GM18909 (cell line): Measurements from ENCODE around the gene MNX1.

Source experiments
- ATAC-seq: cut with Tn5 transposase; IDR thresholded peaks from one replicate; pipeline ENCODE4 v1.9.1; 2021; ENCODE audit warnings: mild to moderate bottlenecking; ENCODE audit not compliant: unreplicated experiment, poor library complexity

Gene MNX1

GRCh38 chr7:156985101-156985992, 25.1 kb downstream of the MNX1 start:
- ATAC-seq: no peak

DNA sequence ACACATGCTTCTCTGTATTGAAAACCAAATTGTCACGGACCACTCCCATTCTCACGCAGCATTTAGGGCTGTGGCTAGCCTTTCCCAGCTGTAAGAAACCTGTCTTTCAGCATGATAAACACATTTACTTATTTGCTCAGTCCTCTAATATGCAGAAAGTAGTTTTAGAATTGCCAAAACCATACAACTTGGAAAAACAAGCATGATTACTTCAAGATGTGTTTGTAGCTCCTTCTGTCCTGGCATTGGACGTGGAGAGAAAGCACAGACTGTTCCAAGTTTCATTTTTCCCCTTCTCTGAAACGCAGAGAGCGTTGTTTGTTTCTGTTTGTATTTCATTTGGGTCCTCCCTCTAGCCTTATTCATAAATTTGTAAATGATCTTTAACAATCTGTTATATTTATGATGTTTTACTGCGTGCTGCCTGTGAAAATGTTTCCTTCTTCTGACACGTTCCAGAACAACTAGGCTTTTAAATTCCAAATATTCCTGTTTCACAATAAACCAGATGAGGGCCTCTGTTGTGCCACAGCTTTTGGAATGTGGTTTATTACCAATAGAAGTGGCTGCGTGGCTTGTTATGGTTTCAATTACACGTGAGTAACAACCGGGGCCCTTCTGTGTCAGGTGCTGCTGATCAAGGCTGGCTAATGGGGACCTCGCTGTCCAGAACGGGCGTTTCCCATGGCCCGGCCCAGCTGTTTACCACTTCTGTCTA, 26.1 kb downstream of the MNX1 start:
- no peak for ATAC-seq

DNA sequence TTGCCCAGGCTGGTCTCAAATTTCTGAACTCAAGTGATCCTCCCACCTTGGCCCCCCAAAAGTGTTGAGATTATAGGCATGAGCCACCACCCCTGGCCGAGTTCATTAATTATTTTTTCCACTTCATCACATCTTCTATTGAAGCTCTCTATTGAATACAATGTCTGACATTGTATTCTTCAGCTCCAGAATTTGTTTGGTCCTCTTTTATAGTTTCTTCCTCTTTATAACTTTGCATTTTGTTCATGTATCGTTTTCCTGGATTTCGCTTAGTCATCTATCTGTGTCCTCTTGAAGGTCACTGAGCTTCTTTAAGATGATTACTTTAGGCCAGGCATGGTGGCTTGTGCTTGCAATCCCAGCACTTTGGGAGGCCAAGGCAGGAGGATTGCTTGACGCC, 30.8 kb downstream of the MNX1 start:
- ATAC-seq: no peak

DNA sequence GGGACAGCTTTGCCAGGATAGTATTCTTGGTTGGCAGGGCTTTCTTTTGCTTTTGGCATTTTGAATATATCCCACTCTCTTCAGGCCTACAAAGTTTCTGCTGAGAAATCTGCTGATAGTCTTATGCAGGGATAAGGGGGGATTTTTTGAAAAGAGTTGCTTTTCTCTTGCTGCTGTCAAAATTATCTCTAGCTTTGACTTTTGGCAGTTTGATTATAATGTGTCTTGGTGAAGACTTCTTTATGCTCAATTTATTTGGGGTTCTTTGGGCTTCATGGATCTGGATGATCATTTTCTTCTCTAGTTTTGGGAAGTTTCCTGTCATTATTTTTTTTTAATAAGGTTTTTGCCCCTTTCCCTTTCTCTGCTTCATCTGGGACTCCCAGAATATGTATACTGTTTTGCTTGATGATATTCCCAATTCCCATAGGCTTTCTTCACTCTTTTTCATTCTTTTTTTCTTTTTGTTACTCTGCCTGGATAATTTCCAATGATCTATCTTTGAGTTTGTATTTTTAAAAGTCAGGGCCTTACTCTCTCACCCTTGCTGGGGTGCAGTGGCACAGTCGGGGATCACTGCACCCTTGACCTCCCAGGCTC, 31.4 kb downstream of the MNX1 start:
- no peak for ATAC-seq

DNA sequence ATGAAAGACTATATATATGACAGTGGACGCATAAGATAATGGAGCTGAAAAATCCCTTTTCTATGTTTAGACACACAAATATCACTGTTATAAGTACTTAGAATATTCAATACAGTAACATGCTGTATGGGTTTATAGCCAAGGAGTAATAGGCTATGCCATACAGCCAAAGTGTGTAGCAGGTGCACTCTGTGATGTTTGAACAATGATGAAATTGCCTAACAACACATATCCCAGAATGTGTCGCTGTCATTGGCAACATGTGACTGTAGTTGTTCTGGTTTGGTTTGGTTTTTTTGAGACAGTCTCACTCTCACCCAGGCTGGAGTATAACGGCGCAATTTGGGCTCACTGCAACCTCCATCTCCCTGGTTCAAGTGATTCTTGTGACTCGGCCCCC, 34.8 kb downstream of the MNX1 start:
- no peak for ATAC-seq

DNA sequence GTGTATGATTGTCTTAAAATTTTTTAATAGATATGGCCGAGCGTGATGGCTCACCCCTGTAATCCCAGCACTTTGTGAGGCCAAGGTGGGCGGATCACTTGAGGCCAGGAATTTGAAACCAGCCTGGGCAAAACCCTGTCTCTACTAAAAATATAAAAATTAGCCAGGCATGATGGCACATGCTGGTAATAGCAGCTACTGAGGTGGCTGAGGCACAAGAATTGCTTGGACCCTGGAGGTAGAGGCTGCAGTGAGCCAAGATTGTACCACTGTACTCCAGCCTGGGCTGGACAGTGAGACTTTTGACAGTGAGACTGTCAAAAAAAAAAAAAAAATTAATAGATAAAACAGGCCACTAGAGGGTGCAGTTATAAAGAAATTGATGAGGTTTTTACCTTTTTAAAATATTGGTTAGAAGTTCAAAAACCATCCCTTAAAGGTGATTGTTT, 40.5 kb downstream of the MNX1 start:
- no peak for ATAC-seq

- no peak for ATAC-seq
Observed at GRCh38 chr7:156968183-156968582, 42.3 kb downstream of the MNX1 start.

DNA sequence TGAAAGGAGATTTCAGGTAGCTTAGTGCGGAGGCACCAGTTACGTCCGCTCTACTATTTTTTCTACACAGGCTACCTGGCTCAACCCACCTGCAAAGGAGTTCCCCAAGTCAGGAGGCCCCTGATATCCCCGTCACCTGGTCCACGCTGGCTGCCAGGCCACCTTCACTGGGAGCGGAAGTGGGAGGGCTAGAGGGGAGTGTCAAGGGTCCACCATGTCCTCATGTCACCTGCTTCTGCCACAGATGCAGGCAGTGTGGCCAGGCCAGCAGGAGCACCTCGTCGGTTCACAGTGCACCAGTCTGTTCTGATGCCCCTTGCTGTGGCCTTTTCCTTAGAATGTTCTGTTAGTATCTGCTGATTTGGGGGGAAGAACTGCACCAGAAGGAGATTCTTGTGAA, 44.1 kb downstream of the MNX1 start:
- ATAC-seq: no peak

DNA sequence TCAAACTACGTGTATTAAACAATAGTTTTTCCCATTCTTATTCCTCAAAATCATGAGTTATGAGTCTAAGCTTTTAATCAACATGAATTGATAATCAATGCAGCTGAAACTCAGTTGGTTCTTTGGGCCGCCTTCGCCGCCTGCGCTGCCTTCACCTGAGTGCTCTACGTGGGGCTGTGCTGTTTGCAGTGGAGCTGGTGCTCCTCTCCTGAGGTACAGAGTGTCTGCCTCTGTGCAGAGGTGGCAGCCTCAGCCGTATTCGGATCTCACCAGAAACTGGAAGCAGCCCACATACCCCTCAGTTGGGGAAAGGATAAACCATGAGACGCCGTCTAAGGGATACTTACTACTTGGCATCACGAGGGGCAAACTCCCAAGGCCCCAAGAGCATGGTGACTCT, 45.5 kb downstream of the MNX1 start:
- no peak for ATAC-seq

GRCh38 chr7:156963472-156963871, 47.0 kb downstream of the MNX1 start:
- no peak for ATAC-seq

DNA sequence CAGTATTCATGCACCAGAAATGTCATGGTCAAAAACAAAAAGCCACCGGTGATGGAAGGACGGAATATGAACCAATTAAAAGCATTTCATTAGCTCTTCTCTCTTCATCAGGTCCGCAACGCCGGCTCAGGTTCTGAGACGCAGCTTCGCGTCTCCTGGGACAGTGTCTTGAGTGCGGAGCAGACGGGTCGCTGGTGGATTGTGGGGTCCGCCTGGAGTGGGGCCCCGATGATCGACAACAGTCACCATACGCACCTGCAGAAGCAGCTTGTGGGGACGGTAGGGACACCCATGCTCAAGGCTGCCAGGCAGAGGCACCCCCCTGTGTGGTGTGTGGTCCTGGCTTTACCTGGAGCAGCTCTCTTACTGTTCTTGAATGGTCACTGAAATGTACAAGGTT, 47.6 kb downstream of the MNX1 start:
- ATAC-seq: no peak

DNA sequence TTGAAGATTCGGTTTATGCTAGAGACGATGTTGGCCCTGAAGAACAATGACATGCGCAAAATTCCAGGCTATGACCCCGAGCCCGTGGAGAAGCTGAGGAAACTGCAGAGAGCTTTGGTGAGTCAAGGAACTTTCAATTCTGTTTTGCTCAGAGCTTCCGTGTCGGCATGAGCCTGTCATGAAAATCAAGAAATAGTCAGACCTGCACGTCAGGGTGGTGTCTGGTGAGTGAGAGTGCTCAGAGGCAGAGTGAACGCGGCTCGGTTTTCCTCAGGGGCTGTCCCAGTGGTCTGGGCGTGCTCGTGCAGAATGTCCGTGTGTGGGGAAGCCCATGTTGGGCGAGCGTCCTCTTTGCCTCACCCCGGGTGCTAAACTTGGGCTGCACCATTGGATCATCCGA, 48.3 kb downstream of the MNX1 start:
- no peak for ATAC-seq

GRCh38 chr7:156956727-156957126, 53.7 kb downstream of the MNX1 start:
- no peak for ATAC-seq

GRCh38 chr7:156954941-156955340, 55.5 kb downstream of the MNX1 start:
- ATAC-seq: no peak
